ENCODE measurements around the gene BACH2.

GRCh38 chr6:90285611-90286381 lies 10.8 kb downstream of the BACH2 start:
- no peak for TF ChIP-seq CTCF (IDR thresholded peaks at IDR 0.05)
- no peak for TF ChIP-seq POLR2A (IDR thresholded peaks at IDR 0.05)
- peak; percentile 28 for TF ChIP-seq POLR2AphosphoS5 (IDR thresholded peaks at IDR 0.05)
